ENCODE measurements around the gene KDM1A.

The KDM1A gene

DNA sequence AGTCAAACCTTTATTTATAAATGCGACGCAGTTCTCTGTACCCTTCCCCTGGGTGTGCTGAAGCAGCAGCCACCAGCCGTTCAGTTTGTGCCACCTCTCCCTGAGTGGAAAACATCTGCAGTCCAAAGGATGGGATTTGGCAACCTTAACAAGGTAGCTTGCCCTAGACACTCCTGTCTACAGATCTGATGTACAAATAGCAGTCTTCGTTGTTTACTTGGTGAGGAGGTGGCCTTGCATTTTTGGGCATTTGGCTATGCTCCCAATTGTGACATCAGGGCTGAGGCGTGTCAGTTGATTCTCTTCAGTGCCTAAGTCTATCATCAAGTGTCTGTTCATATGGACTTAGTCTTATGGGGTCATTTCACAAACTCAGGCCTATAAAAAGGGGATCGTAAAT is 59.8 kb downstream of the KDM1A start:
- no peak for DNase-seq

DNA sequence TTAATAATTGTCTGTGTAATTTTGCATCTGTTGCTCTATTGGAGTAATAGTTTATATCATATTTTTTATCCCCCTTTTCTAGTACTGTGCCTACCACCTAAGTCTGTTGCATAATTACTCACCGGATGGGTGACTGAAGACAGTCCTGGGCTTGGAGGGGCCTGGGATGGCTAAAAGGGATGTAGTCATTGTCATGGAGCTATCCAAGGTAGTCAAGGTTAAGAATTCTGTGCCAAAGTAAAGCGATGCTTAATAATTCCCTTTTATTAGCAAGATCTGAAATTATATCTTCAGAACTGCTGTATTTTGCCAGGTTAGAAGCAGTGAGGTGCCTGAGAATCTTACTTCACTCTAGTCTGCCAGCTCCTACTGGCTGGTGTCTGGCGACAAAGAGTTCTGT is 61.6 kb downstream of the KDM1A start:
- DNase-seq, result no peak

DNA sequence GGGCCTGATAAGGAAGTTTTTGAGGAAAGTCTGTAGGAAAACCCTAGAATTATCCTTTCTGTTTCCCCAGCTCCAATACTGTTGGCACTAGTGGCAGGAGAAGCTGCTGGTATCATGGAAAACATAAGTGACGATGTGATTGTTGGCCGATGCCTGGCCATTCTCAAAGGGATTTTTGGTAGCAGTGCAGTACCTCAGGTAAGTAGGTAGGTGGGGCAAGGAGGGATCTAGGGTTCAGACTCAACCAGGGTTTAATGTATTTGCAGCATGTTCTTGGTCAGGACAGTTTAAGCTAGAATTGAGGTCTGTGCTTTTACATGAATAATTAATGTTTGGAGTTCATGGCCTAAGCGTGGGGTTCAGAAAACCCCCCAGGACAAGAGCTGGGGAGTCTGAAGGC is 62.1 kb downstream of the KDM1A start:
- DNase-seq, result no peak

DNA sequence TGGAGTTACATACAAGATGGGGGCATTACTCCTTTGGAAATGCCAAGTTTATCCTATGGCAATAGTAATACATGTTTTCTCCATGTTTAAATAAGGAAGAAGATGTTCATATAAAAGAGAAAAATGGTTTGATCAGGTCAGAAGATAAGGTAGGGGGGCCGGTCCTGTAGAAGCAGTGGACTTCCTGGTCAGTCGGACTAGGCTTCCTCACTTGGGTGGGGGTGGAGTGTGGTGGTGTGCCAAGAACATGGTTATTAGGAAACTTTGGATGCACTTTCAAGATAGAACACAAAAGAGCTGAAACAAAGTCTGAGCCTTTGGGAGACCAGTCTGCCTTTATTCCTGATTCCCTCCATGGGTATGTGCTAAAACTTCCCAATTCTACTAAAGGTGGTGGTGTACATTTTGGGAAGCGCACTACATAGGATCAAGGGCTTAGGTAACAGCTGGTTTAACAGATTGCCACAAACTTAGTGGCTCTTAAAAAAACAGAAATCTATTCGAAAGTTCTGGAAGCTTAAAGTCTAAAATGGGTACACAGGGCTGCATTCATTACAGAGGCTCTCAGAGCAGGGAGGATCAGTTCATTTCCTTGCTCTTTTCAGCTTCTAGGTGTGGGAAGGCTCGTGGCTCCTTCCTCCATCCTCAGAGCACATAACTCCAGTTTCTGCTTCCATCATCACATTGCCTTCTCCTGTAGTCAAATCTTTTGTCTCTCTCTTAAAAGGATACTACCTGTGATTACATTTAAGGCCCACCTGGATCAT is 64.6 kb downstream of the KDM1A start:
- DNase-seq, result no peak

GRCh38 chr1:23084880-23085279 is 65.6 kb downstream of the KDM1A start:
- DNase-seq, result no peak

DNA sequence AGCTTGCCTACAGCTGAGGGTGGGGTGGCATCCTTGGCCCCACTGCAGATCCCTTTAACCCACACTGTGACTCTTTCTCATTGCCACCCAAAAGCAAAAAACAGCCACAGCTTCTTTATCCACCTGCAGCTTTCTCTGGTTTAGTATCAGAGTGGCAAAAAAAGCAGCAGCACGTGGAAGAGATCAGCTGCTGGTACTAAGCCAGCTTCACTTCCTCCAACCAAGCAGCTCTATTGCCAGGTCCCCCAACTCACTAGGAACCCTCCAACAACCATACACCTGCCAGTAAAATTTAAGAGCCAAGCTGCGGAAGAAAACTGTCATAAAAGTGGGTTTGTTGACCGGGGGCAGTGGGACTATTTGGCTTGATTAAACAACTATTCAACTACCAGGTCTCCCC is 66.4 kb downstream of the KDM1A start:
- no peak for DNase-seq

DNA sequence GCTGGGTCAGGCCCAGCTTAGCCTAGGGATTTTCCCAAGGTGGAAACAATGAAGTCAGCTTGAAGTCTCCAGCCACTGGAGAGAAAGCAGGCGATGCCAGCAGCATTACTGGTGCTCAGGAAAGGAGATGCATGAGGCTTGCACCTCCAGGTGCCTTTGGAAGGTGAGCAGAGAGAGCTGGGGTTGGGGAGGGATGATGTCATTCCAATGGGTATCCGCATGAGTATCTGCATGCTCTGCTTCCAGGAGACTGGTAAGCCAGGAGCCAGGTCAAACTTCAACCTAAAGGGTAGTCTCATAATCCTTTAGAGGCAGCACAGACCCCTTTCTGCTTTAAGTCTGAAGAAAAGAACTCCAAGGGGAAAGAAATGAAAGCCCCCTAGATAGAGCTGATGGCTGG is 68.8 kb downstream of the KDM1A start:
- DNase-seq, result no peak

DNA sequence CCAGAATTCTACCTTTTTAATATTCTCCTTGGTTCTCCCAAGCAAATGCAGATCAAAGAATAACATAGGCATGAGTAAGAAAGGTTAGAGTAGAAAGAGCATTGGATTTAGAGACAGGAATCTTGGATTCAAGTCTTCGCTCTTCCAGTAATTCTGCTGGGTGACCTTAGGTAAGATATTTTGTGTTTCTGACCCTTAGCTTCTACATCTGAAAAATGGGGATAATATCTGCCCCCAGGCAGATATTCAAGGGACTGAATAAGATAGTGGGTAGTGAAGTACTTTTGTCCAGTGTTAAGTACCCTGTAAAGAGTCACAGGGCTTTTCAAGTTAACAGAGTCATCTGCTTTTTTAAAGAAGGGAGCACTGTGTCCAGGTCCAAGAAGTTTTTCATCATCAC is 70.8 kb downstream of the KDM1A start:
- no peak for DNase-seq

GRCh38 chr1:23091545-23091944 is 72.3 kb downstream of the KDM1A start:
- no peak for DNase-seq

DNA sequence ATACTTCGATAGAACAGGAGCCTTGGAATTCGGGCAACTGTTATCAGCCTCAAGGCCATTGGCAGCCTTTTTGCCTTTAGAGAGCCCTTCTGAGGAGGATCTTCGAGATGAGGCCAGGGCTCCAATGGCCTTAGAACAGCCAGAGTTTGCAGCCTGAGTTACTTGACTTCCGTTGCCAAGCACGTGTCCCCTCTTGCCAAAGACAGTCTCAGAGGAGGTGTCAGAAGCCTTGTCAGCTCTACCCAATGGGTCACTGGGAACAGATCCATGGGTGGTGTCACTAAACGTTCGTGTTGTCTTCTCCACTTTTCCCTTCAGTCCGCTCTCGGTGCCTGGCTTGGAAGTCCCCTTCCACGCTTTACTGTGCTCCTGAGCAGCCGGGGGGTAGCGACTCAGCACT is 73.2 kb downstream of the KDM1A start:
- no peak for DNase-seq

DNA sequence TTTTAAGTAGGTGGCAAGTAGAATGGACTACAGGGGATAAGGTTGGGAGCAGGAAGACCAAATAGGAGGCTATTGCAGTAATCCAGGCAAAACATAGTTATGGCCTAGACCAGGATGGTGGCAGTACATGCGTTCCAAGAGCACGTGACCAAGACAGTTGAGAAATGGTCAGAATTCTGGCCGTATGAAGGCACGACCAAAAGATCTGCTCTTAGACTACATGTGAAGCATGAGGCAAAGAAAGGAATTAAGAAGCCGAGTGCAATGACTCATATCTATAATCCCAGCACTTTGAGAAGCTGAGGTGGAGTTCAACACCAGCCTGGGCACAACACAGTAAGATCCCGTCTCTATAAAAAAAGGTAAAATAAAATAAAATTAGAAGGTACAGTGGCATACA is 78.0 kb downstream of the KDM1A start:
- DNase-seq, result no peak

DNA sequence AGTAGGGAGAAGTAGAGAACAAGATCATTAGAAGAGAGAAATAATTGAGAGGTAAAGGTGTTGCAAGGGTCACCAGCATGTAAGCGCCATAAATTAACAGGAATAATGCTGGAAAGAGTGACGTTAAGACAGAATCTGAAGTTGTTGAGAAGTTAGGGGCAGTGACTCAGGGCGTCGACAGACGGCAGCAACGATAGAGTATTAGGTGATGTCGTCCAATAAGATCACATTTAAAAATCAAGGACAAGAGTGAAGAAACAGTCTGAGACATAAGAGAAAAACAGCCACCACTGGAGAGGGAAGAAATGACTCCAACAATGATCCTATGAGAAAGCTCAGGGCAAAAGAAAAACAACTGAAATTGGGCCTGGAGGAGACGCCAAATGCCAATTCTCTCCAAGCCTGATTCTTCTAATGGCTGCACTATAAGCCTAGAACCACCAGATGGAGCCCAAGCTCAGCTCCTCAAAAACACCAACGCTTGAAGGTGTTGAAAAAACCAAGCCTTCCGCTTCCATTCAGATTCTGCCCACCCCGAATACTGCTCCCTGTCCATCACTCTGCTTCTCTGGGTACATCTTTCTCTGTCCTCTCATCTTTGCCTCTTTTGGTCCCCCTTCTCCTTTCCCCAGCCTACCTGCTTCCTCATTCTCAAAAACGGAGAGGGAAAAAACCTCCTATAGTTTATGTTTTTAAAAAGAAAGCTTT is 79.3 kb downstream of the KDM1A start:
- peak; percentile 77 to 86 for DNase-seq

DNA sequence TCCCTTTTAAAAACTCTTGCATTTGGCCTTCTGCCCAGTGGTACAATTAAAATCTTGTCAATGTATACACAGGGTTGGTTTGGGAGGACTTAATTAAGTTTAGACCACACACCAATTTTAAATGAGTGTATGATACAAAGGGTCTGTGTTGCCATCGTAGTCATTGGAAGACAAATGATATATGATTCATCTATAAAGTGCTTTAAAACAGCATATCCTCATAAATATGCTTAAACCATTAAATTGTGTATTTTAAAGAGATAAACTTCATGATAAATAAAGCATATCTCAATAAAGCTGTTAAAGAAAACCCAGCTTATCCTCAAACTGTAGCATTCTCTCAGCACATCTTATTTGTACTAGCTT is 79.9 kb downstream of the KDM1A start:
- DNase-seq, result peak in 1 of 2 experiments; percentile 42

GRCh38 chr1:23100074-23100748 is 80.9 kb downstream of the KDM1A start:
- DNase-seq, result peak; percentile 61 to 77

DNA sequence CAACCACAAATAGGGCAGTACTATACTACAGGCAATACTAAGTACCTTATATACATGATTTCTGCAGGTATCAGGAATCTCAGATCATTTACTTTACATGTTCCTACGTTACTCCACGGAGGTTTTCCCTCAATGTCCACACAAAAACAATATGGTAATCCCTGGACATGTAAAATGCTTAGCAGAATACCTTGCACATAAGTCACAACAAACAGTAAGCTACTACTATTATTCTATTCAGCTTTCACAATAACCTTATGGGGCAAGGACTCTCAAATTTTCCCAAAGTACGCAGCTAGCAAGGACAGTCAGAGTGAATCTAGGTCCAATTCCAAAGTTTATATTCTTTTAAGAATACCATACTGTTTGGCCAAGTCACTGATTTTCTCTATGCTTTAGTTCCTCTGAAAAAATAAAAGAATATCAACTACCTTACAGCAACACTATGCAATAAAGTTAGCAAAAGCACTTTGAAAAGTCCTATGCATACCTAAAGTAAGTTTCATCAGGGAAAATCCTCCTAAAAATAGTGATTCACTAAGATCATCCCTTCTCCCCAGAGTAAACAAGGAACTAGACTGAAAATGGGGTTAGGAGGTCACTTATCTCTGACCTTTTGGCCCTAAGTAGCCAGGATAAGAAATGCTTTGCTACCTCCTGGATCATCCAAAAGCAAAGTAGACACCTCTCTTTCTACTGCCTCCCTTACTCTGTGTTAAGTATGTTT is 82.0 kb downstream of the KDM1A start:
- DNase-seq, result no peak

GRCh38 chr1:23101887-23102286 is 82.6 kb downstream of the KDM1A start:
- no peak for DNase-seq

DNA sequence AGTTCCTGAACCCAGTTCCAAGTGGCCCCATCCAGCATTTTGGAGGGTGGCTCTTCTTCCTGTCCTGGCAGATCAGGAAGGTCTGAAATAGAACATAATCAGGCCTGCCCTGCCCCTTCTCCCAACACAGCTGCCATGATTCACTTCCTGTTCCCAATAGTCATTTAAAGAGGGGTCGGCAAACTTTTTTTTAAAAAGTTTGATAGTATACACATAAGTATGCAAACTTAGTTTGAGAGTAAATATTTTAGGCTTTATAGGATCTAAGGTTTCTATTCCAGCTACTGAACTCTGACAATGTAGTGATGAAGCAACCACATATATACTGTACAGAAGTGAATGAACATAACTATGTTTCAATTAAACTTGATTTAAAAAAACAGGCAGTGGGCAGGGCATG is 83.0 kb downstream of the KDM1A start:
- no peak for DNase-seq

DNA sequence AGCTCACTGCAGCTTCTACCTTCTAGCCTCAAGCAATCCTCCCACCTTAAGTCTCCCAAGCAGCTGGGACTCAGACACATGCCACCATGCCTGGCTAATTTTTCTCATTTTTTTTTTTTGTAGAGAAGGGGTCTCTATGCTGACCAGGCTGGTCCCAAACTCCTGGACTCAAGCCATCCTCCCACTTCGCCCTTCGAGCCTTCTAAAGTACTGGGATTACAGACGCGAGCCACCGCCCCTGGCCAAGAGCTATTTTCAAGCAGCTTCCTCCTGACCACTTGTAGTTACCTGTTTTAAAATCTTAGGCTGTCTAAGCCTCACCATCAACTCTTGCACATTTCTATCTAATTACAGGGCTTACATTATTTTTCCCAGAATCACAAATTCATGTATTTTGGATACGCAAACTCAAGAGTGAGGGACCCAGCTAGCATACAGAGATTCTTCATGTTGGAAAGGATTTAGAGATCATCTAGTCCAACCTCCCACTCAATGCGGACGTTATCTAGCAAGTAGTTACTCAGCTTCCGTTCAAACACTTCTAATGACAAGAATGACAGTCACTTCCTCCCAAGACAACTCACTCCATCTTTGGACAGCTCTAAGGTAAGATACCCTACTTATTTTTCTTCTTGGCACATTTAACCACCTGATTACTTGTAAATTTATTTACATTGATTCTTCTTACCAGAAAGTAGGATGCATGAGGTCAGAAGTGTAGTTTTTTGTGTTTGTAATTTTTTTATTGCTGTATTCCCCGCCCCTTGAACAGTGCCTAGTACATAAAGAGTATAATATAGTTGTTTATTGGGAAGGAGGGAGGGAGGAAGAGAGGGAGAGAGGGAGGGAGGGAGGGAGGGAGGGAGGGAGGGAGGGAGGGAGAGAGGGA is 84.0 kb downstream of the KDM1A start:
- no peak for DNase-seq

DNA sequence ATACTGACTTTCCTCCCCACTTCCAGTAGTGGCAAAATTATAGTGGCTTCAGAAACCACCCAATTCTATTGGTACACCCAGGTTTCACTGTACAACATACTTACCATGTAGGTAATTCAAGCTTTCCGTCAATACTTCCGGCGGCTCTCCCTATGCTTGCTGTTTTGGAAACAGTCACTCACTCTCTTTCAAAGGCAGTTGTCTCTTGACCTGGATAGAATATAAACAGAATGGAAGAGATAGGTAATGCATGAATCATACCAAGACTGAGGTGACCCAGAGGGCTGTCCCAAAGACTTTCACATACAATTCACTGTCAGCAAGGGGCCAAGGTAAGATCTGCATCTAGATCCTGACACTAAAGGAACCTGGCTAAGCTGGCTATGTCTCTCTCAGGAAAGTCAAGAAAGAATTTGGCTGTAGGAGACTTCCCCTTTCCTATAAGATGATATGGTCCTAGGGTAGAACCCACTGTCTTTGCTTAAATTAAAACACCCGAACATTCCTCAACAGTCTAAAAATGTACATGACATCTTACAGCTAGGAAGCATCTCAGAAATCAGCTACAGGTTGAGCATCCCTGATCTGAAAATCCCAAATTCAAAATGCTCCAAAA is 89.8 kb downstream of the KDM1A start:
- no peak for DNase-seq

GRCh38 chr1:23110391-23110790 is 91.1 kb downstream of the KDM1A start:
- no peak for DNase-seq

- DNase-seq, result no peak
Measured at GRCh38 chr1:23111600-23112535, 92.6 kb downstream of the KDM1A start.
